Testis (tissue), 3 donors: ENCODE results near the gene ZNF521. TPM values are rescaled to one million over a fixed set of nuclear protein-coding genes. Genes with fewer than 3 reads are reported as not detected.

Experiments used
- DNase-seq: peaks from one replicate; pipeline ENCODE4 v3.0.0-alpha.2; 2019
- H3K27ac ChIP-seq, 2 donors: fragments of 200-600 bp; sonication (generic); one replicate each; pipeline ENCODE4 v1.5.1; 2019
- H3K27me3 ChIP-seq: fragments of 200-600 bp; sonication (generic); one replicate; pipeline ENCODE4 v1.5.1; 2019
- H3K36me3 ChIP-seq: fragments of 200-600 bp; sonication (generic); one replicate; pipeline ENCODE4 v1.5.1; 2017; ENCODE audit warnings: low read depth; ENCODE audit errors: missing control alignments
- H3K4me1 ChIP-seq: fragments of 200-600 bp; sonication (generic); one replicate; pipeline ENCODE4 v1.5.1; 2019
- H3K4me3 ChIP-seq, 2 donors: fragments of 200-600 bp; sonication (generic); one replicate each; pipeline ENCODE4 v1.5.1; 2017 to 2019
- H3K9me3 ChIP-seq: fragments of 200-600 bp; sonication (generic); one replicate; pipeline ENCODE4 v1.5.1; 2017
- CTCF ChIP-seq, 3 experiments: fragments of 450-650 bp in 2 of 3; fragments of 200-600 bp in 1 of 3; sonication (generic) in 1 of 3; IDR thresholded peaks; one replicate each; pipeline ENCODE4 v1.5.1; 2016 to 2019; ENCODE audit warnings: antibody characterized with exemption in 3 of 3, mild to moderate bottlenecking in 2 of 3, moderate library complexity in 1 of 3
- POLR2A ChIP-seq: fragments of 450-650 bp; IDR thresholded peaks from one replicate; pipeline ENCODE4 v1.6.1; 2017; ENCODE audit warnings: antibody characterized with exemption, mild to moderate bottlenecking, moderate library complexity
- WGBS, 2 donors: methylation state at CpG; one replicate each; pipeline ENCODE4 v1.1.5; 2018; 5-methylcytosine and 5-hydroxymethylcytosine counted together
- intact Hi-C: fragments of 100-400 bp; cut with DNase I; formaldehyde crosslinking; loops from one replicate; pipeline ENCODE4 v1.15.1; 2023; ENCODE audit warnings: low total_unique reads
- polyA plus RNA-seq: library from polyadenylated mRNA; stranded (reverse); fragments of 350-450 nt; fragmentation: Illumina TruSeq; extraction: RNeasy Lipid Tissue Mini Kit (QIAGEN cat#74804); gene quantifications from one replicate; pipeline ENCODE4 v1.2.3, GENCODE V29; 2014; ENCODE audit warnings: low read depth, low replicate concordance; ENCODE audit not compliant: insufficient read depth
- total RNA-seq, 2 donors: library from RNA; depleted of rRNA; stranded (reverse); fragments of >200 nt; gene quantifications; one replicate each; pipeline ENCODE4 v1.2.3, GENCODE V29; 2016

ZNF521 gene
- total and polyA plus RNA-seq, 3 donors from 2014 or later, result 8.7 to 46.9 (median 34.7) TPM

DNA sequence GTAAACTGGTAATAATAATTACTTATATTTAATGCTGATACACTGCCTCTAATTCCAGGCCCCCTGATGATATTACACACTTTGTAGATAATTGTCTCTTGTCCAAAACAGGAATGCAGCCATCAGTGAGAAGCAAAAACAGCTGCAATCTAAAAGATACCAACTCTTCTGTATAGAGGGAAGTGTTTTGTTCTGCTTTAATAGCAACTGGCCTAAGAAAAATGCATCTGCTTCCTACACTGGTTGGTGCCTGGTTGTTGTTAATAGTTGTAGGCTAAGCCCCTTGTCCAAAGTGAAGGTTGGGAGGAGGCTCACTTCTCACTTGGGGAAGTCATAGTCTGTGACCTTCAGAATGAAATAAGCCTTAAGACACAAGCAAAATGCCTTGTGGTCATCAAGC, 332.0 kb downstream of the ZNF521 start:
- H3K4me1 ChIP-seq, result no peaks in the 10 kb centered on the region
- intact Hi-C loops, result no loop called here
- H3K27ac ChIP-seq, result no peak overlapping the region
- DNase-seq, result no peak
- no peaks in the 10 kb centered on the region for H3K9me3 ChIP-seq
- no peak overlapping the region for H3K4me3 ChIP-seq
- no peak for TF ChIP-seq CTCF (IDR thresholded peaks at IDR 0.05)
- TF ChIP-seq POLR2A, result no peak
- H3K27me3 ChIP-seq, result no peaks in the 10 kb centered on the region
- H3K36me3 ChIP-seq, result no peaks in the 10 kb centered on the region

DNA sequence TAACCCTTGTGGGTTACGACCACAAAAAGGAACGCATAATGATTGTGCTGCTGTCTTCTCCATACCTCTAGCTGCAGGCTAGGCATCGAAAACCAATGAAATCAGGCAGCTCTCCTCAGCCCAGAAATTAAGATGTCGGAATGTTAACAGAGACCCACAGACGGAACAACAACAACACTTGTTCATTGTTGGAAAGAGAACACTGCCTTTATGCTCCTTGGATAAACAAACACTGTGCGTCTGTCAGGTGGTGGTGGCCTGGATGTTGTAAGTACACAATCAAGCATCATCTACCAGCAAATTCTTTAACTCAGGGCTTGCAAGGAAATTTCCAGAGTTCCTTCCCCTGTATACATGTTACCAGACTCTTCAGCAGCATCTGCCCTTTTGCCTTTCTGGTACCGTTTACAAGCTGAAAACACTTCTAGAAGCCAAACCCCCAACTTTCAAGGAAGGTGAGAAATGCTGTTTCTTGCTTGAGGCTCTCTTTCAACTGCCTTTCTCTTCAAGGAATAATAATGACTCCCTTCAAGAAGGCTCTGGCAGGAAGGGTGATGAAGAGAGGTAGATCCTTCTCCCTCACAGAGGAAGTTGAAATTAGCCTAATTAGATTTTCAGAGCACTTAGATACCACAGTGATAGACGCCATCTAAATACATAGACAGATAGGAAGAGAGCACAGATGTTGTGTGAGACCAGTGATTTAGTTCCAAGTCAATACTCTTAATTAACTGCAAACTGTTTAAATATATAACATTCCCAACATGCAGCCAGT, 332.7 kb downstream of the ZNF521 start:
- no peak overlapping the region for H3K4me3 ChIP-seq
- TF ChIP-seq POLR2A (no peak), CTCF (IDR thresholded peaks at IDR 0.05) (no peak)
- H3K9me3 ChIP-seq, result no peaks in the 10 kb centered on the region
- 85 to 86% methylated on average over 8 of the region's 8 CpGs for WGBS, 2 donors
- H3K36me3 ChIP-seq, result no peaks in the 10 kb centered on the region
- no peaks in the 10 kb centered on the region for H3K4me1 ChIP-seq
- no peaks in the 10 kb centered on the region for H3K27me3 ChIP-seq
- intact Hi-C loops, result no loop called here
- H3K27ac ChIP-seq, result no peak overlapping the region
- DNase-seq, result no peak

- TF ChIP-seq CTCF (IDR thresholded peaks at IDR 0.05) (peak in 1 of 3 experiments; percentile 29), POLR2A (no peak)
- intact Hi-C loops, result no loop called here
- no peak overlapping the region for H3K27ac ChIP-seq
- peak overlapping the region; percentile 44 to 46 for H3K4me3 ChIP-seq
- no peaks in the 10 kb centered on the region for H3K9me3 ChIP-seq
- H3K27me3 ChIP-seq, result no peaks in the 10 kb centered on the region
- WGBS, 2 donors, result 60 to 65% methylated on average over 9 to 13 of the region's 13 CpGs
- H3K4me1 ChIP-seq, result no peaks in the 10 kb centered on the region
- peak; percentile 79 for DNase-seq
- H3K36me3 ChIP-seq, result no peaks in the 10 kb centered on the region
Measured at GRCh38 chr18:25016666-25017065, 335.3 kb downstream of the ZNF521 start.

DNA sequence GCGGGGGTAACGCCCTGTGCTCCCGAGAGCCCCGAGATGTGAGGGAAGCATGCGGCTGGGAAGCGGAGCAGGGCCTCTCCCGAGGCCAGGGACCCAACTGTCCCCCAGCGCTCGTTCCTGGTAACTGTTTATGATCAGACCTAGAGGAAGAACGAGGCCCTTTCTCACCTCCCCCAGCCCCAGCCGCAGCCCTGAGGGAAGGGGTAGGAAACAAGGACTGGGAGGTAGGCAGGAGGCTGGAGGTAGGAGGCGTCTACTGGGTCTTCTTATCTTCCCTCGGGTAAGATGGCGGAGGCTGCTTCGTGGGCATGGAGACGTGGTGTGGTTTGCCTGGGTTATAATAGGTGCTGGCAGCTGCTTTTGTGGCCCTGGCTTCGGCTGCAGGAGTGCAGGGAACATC, 335.8 kb downstream of the ZNF521 start:
- peak overlapping the region; percentile 44 to 46 for H3K4me3 ChIP-seq
- TF ChIP-seq POLR2A (no peak), CTCF (IDR thresholded peaks at IDR 0.05) (no peak)
- 69 to 86% methylated on average over 16 of the region's 17 CpGs for WGBS, 2 donors
- no peaks in the 10 kb centered on the region for H3K9me3 ChIP-seq
- DNase-seq, result no peak
- H3K27ac ChIP-seq, result no peak overlapping the region
- no peaks in the 10 kb centered on the region for H3K27me3 ChIP-seq
- intact Hi-C loops, result no loop called here
- H3K4me1 ChIP-seq, result no peaks in the 10 kb centered on the region
- H3K36me3 ChIP-seq, result no peaks in the 10 kb centered on the region
